Endometrial microvascular endothelial cells (primary cell): Measurements from ENCODE around the gene TMEM52B. TPM values are rescaled to one million over a fixed set of nuclear protein-coding genes. Genes with fewer than 3 reads are reported as not detected.

Experiments
- in situ Hi-C: cut with HindIII; loops from 2 replicates; pipeline ENCODE4 v1.10.0; 2017; ENCODE audit warnings: low sequenced_read_pairs, low pct_unique_long_range_greater_than_20kb; ENCODE audit errors: inconsistent ontology term
- total RNA-seq: library from RNA; depleted of rRNA; stranded (reverse); fragments of >200 nt; gene quantifications from one replicate; pipeline ENCODE4 v1.2.3, GENCODE V29; 2015; ENCODE audit errors: inconsistent ontology term

Gene TMEM52B
- not detected for total RNA-seq

GRCh38 chr12:10178821-10179220, at the start of gene TMEM52B:
Gene TMEM52B, plus strand, starts transcription at chr12:10179032. Its CDS starts 543 bp downstream, at chr12:10179575.
- in situ Hi-C loops = no loop called here

- in situ Hi-C loops = no loop called here
Observed at GRCh38 chr12:10130042-10130441, 48.8 kb upstream of the TMEM52B start, which contains the start of gene CLEC7A. Gene CLEC7A, minus strand, starts transcription at chr12:10130199. Its CDS starts 117 bp downstream, at chr12:10130082.

GRCh38 chr12:10131111-10131690, 47.6 kb upstream of the TMEM52B start:
- in situ Hi-C loops = no loop called here

- in situ Hi-C loops = no loop called here
Observed at GRCh38 chr12:10132850-10133370, 45.9 kb upstream of the TMEM52B start.

- in situ Hi-C loops = no loop called here
Observed at GRCh38 chr12:10135126-10135525, 43.7 kb upstream of the TMEM52B start.

GRCh38 chr12:10136637-10137205, 42.1 kb upstream of the TMEM52B start:
- in situ Hi-C loops = no loop called here

GRCh38 chr12:10140001-10140400, 38.8 kb upstream of the TMEM52B start:
- in situ Hi-C loops = no loop called here

GRCh38 chr12:10142976-10143589, 35.7 kb upstream of the TMEM52B start:
- in situ Hi-C loops = no loop called here

GRCh38 chr12:10147714-10148403, 31.0 kb upstream of the TMEM52B start:
- in situ Hi-C loops = no loop called here

GRCh38 chr12:10151621-10152020, 27.2 kb upstream of the TMEM52B start:
- in situ Hi-C loops = loop anchor here (25.0 kb wide), 1 partner anchor 414 kb away; the partner anchor contains the start of gene CLECL1

GRCh38 chr12:10153271-10154144, 25.3 kb upstream of the TMEM52B start:
- in situ Hi-C loops = loop anchor here (25.0 kb wide), 1 partner anchor 416 kb away; the partner anchor contains the start of gene CLECL1

GRCh38 chr12:10154145-10154496, 24.7 kb upstream of the TMEM52B start:
- in situ Hi-C loops = loop anchor here (25.0 kb wide), 1 partner anchor 417 kb away; the partner anchor contains the start of gene CLECL1

- in situ Hi-C loops = loop anchor here (25.0 kb wide), 1 partner anchor 419 kb away; the partner anchor contains the start of gene CLECL1
Observed at GRCh38 chr12:10155966-10156365, 22.9 kb upstream of the TMEM52B start.

GRCh38 chr12:10158406-10158805, 20.4 kb upstream of the TMEM52B start:
- in situ Hi-C loops = loop anchor here (25.0 kb wide), 1 partner anchor 421 kb away; the partner anchor contains the start of gene CLECL1

- in situ Hi-C loops = loop anchor here (25.0 kb wide), 1 partner anchor 422 kb away; the partner anchor contains the start of gene CLECL1
Observed at GRCh38 chr12:10159280-10159679, 19.6 kb upstream of the TMEM52B start.

- in situ Hi-C loops = loop anchor here (25.0 kb wide), 1 partner anchor 424 kb away; the partner anchor contains the start of gene CLECL1
Observed at GRCh38 chr12:10160617-10161385, 18.0 kb upstream of the TMEM52B start.

GRCh38 chr12:10163084-10163483, 15.7 kb upstream of the TMEM52B start:
- in situ Hi-C loops = loop anchor here (25.0 kb wide), 1 partner anchor 426 kb away; the partner anchor contains the start of gene CLECL1
